ENCODE data around the gene NELFB. TPM values are rescaled to one million over a fixed set of nuclear protein-coding genes. Genes with fewer than 3 reads are reported as not detected.

NELFB gene
- total RNA-seq, 2 donors from 2014 or later, result 37.2 to 40.6 TPM

DNA sequence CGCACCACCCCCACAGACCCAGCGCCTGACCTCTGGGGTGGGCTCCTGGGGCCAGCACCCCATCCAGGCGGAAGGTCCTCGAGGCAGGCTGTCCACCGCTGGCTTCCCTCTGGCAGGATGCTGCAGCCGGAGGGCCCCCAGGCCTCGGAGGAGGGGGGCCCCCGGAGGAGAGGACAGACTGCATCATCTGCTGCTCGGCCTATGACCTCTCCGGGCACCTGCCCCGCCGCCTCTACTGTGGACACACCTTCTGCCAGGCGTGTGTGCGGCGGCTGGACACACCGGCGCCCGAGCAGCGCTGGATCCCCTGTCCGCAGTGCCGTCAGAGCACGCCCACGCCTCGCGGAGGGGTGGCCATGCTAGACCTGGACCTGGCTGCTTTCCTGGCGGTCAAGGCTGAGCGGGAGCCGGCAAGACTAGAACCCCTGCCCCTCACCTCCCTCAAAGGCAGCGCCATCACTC, 26.6 kb upstream of the NELFB start:
- Histone ChIP-seq H3K36me3 (no peaks in the 10 kb centered on the region), H3K4me1 (ENCODE audit: control insufficient read depth in 1 of 2, low read depth in 2 of 2) (peaks cover 0 to 7% of the 10 kb centered on the region in 2 donors), H3K9me3 (no peaks in the 10 kb centered on the region), H3K4me3 (no peak overlapping the region), H3K27ac (no peak overlapping the region), H3K27me3 (replicated peaks; ENCODE audit: insufficient read depth) (no peaks in the 10 kb centered on the region)
- DNase-seq (ENCODE audit: low spot score) (no peak), ATAC-seq (ENCODE audit: insufficient number of reproducible peaks, low FRiP score, low read depth) (no peak)
- TF ChIP-seq, protein P1, sequence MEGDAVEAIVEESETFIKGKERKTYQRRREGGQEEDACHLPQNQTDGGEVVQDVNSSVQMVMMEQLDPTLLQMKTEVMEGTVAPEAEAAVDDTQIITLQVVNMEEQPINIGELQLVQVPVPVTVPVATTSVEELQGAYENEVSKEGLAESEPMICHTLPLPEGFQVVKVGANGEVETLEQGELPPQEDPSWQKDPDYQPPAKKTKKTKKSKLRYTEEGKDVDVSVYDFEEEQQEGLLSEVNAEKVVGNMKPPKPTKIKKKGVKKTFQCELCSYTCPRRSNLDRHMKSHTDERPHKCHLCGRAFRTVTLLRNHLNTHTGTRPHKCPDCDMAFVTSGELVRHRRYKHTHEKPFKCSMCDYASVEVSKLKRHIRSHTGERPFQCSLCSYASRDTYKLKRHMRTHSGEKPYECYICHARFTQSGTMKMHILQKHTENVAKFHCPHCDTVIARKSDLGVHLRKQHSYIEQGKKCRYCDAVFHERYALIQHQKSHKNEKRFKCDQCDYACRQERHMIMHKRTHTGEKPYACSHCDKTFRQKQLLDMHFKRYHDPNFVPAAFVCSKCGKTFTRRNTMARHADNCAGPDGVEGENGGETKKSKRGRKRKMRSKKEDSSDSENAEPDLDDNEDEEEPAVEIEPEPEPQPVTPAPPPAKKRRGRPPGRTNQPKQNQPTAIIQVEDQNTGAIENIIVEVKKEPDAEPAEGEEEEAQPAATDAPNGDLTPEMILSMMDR (IDR thresholded peaks at IDR 0.05), result no peak

DNA sequence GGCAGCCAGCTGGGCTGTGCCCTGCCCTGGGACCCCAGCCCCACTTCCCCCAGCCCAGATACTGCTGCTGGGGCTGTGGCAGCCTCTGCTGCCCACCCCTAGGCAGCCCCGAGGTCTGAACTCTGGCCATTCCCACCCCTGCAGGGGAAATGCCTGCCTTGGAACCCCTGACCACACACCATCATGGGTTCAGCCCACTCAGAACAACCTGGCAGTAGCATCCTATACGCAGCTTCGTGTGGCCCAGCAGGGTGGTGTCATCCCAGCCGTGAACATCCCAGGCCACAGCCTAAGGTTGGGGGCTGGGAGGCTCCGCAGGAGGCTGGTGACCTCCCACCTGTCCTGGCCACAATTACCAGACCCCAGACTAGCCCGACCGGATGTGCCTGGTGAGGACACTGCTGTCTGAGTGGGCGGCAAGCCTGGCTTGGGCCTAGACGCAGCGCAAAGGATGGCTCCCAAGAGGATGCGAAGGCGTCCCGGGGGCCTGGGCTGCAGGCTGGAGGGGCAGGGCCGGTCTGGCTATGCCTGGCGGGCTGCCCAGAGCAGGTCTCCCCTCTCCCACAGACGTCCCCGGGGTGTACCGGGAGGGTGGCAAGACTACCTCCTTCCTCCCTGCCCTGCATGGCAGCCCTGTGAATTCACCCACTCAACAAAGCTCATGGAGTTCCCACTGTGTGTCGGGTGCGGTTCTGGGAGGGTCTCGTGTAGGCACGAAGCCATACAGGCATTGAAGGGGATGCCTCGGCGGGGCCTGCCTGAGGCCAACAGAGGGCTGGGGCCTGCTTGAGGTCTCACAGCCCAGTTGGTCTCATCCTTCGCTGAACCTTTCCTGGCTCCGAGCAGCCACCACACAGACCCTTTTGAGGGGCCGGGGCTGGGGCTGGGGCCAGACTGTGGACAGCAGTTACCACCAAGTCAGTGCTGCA, 25.9 kb upstream of the NELFB start:
- no peaks in the 10 kb centered on the region for H3K9me3 ChIP-seq
- ATAC-seq (ENCODE audit: insufficient number of reproducible peaks, low FRiP score, low read depth) (no peak), DNase-seq (ENCODE audit: low spot score) (no peak)
- no peak overlapping the region for H3K4me3 ChIP-seq
- H3K27me3 ChIP-seq (replicated peaks; ENCODE audit: insufficient read depth), result no peaks in the 10 kb centered on the region
- no peak overlapping the region for H3K27ac ChIP-seq
- no peaks in the 10 kb centered on the region for H3K36me3 ChIP-seq
- H3K4me1 ChIP-seq (ENCODE audit: control insufficient read depth in 1 of 2, low read depth in 2 of 2), result peaks cover 0 to 2% of the 10 kb centered on the region in 2 donors
- TF ChIP-seq, protein P1 (IDR thresholded peaks at IDR 0.05), result no peak

DNA sequence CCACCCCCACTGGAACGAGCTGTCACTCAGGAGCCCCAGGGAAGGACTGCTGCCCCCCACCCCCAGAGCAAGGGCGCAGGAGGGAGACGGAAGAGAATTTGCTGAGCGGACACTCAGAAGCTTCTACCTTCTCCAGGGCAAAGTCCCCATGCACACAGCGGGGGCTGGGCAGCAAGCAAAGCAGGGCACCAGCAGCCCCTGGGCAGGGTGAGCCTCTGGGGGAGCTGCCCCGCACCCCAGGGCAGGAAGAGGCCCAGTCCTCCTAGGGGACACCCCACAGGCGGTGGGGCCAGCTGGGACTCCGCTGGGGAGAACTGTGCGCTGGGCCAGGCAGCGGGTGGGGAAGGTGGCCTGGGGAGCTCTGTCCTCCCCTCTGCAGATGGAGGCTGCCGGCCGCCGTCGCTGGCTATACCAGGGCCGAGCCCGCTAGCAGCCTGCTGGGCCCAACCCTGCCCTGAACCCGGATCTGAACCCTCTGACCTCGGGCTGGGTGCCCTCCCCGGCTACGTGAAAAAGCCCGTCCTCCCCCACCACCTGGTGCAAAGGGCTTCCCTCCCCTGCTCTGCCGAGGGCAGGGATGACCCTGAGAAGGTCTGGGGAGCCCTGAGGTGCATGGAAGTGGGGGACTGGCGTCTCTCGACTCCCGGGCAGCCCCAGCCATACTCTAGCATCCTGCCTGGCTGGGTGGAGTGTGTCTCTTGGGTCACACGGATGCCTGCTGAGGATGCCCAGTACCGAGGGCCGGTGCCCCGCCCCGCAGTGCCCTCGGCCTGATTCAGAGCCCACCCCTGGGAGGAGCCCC, 25.0 kb upstream of the NELFB start:
- Histone ChIP-seq H3K36me3 (no peaks in the 10 kb centered on the region), H3K4me3 (no peak overlapping the region), H3K9me3 (no peaks in the 10 kb centered on the region), H3K27me3 (replicated peaks; ENCODE audit: insufficient read depth) (no peaks in the 10 kb centered on the region), H3K27ac (no peak overlapping the region), H3K4me1 (ENCODE audit: control insufficient read depth in 1 of 2, low read depth in 2 of 2) (no peaks in the 10 kb centered on the region)
- no peak for ATAC-seq (ENCODE audit: insufficient number of reproducible peaks, low FRiP score, low read depth)
- DNase-seq (ENCODE audit: low spot score), result no peak
- TF ChIP-seq, protein P1 (IDR thresholded peaks at IDR 0.05), result no peak

DNA sequence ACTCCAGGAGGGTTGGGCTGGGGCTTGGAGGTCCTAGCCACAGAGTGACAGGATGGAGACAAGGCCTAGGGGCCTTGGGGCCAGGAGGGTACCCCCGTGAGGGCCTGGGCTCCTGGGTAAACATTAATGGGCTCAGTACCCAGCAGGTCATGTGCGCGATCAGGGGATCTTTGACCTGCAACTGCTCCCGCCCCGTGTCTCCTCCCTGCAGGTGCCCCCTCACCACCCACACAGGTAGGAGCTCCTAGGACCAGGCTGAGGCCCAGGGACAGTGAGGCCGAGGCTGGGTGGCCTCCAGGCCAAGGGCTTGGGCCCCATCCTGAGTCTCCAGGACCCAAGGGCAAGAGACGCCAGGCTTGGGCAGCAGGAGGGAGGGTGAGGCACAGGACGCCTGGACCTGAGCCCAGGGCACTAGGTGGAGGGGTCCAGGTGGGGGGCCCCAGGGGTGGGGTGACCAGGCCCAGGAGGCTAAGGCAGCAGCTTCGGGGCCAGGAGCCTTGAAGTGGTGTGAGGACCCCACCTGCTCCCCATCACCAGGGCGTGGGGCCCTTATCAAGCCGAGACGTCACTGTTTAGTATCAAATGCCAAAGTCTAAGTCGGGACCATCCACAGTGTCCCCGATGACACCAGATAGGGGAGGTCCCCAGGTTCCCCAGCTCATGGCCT, 24.3 kb upstream of the NELFB start, which contains the start of gene SLC34A3:
SLC34A3 (plus strand) TSS at position 197 of the 667 bp plus-strand sequence. CDS start 802 bp downstream, outside the sequence.
- no peak within 1 kb of the TSS for H3K4me3 ChIP-seq
- H3K9me3 ChIP-seq, result no peaks in the 10 kb centered on the region
- H3K4me1 ChIP-seq (ENCODE audit: control insufficient read depth in 1 of 2, low read depth in 2 of 2), result no peaks in the 10 kb centered on the region
- TF ChIP-seq, protein P1 (IDR thresholded peaks at IDR 0.05), result no peak
- ATAC-seq (ENCODE audit: insufficient number of reproducible peaks, low FRiP score, low read depth), result no peak
- H3K36me3 ChIP-seq, result no peaks in the 10 kb centered on the region
- H3K27ac ChIP-seq, result no peak within 1 kb of the TSS
- DNase-seq (ENCODE audit: low spot score), result no peak
- H3K27me3 ChIP-seq (replicated peaks; ENCODE audit: insufficient read depth), result no peaks in the 10 kb centered on the region
